Panc1 (cell line): Measurements from ENCODE around the gene SLC9A1. TPM values are rescaled to one million over a fixed set of nuclear protein-coding genes. Genes with fewer than 3 reads are reported as not detected.

Experiments
- ATAC-seq: fragments of 200-7000 bp; cut with Tn5 transposase; 2 replicates; pipeline ENCODE4 v1.9.1; 2020; ENCODE audit warnings: mild to moderate bottlenecking, moderate library complexity
- BruUV-seq: library from RNA; stranded (reverse); fragments of 400-500 nt; replicated peaks from 2 replicates; lab custom pipeline; 2021; lab: Mats Ljungman, UMichigan
- CTCF ChIA-PET: fragments of 300-600 bp; sonication (Branson Sonifier 250); formaldehyde crosslinking; loops from one replicate; lab custom pipeline; 2022; ENCODE audit warnings: antibody characterized with exemption; lab: Charles Lee
- POLR2A ChIA-PET: fragments of 300-600 bp; sonication (Branson Sonifier 250); formaldehyde crosslinking; loops from one replicate; lab custom pipeline; 2022; ENCODE audit warnings: antibody characterized with exemption; lab: Charles Lee
- DNase-seq: peaks from one replicate; pipeline ENCODE4 v3.0.0-alpha.2; 2010; ENCODE audit warnings: low read depth, low spot score
- H3K27ac ChIP-seq: 2 replicates; pipeline ENCODE4 v1.5.1; 2011; ENCODE audit warnings: mild to moderate bottlenecking, low read length, inconsistent platforms
- H3K27me3 ChIP-seq: fragments of 200-500 bp; sonication (Bioruptor generic); 2 replicates; pipeline ENCODE4 v1.6.0; 2014; ENCODE audit warnings: low read length, inconsistent platforms; ENCODE audit not compliant: control insufficient read depth, insufficient read depth
- H3K36me3 ChIP-seq: fragments of 200-500 bp; sonication (Bioruptor generic); 2 replicates; pipeline ENCODE4 v1.5.1; 2014; ENCODE audit warnings: inconsistent platforms, mild to moderate bottlenecking, low read length, moderate library complexity; ENCODE audit not compliant: control insufficient read depth, insufficient read depth
- H3K4me1 ChIP-seq: 2 replicates; pipeline ENCODE4 v1.5.1; 2011; ENCODE audit warnings: inconsistent platforms, mild to moderate bottlenecking, low read length, moderate library complexity; ENCODE audit not compliant: control insufficient read depth, insufficient read depth
- H3K4me3 ChIP-seq, 2 experiments: 2 replicates each; pipeline ENCODE4 v1.5.1; 2011 to 2012; ENCODE audit warnings: low read depth in 2 of 2, low read length in 2 of 2, mild to moderate bottlenecking in 2 of 2, inconsistent platforms in 1 of 2, moderate library complexity in 1 of 2
- H3K9me3 ChIP-seq: fragments of 200-500 bp; sonication (Bioruptor generic); 2 replicates; pipeline ENCODE4 v1.5.1; 2014; ENCODE audit warnings: low read depth, mild to moderate bottlenecking, inconsistent platforms, low read length, moderate library complexity; ENCODE audit not compliant: control insufficient read depth, insufficient read depth
- POLR2AphosphoS5 ChIP-seq: IDR thresholded peaks from 2 replicates; pipeline ENCODE4 v1.6.1; 2012; ENCODE audit warnings: mild to moderate bottlenecking, low read depth, low read length, moderate library complexity
- SIN3A ChIP-seq: IDR thresholded peaks from 2 replicates; pipeline ENCODE4 v1.6.1; 2012; ENCODE audit warnings: low read depth, mild to moderate bottlenecking, low read length, moderate library complexity, borderline replicate concordance; ENCODE audit not compliant: insufficient read depth
- TCF7L2 ChIP-seq: IDR thresholded peaks from 2 replicates; pipeline ENCODE4 v1.6.1; 2011; ENCODE audit warnings: mild to moderate bottlenecking, low read depth, low read length, inconsistent platforms
- in situ Hi-C: cut with HindIII; loops from 2 replicates; pipeline ENCODE4 v1.10.0; 2016; ENCODE audit warnings: low sequenced_read_pairs, low pct_unique_long_range_greater_than_20kb
- intact Hi-C: fragments of 100-400 bp; cut with micrococcal nuclease; formaldehyde crosslinking; loops from one replicate; pipeline ENCODE4 v1.10.0; 2022; ENCODE audit not compliant: unreplicated experiment
- total RNA-seq: library from RNA; stranded (reverse); gene quantifications from one replicate; pipeline ENCODE4 v1.2.1, GENCODE V29; 2021; ENCODE audit not compliant: unreplicated experiment
- TF ChIP-seq, protein P1 (sequence below), 2 experiments: IDR thresholded peaks; 2 replicates each; pipeline ENCODE4 v1.6.1; 2011 to 2012; ENCODE audit warnings: low read depth in 2 of 2, control low read depth in 1 of 2, low read length in 1 of 2, mild to moderate bottlenecking in 1 of 2, moderate library complexity in 1 of 2; ENCODE audit not compliant: insufficient read depth in 1 of 2
- TF ChIP-seq, protein P2 (sequence below): fragments of 450-650 bp; IDR thresholded peaks from 2 replicates; pipeline ENCODE4 v1.5.1; 2017; ENCODE audit warnings: mild to moderate bottlenecking

SLC9A1 gene
- total RNA-seq, 1 experiment from 2014 or later, result 31.3 TPM

- H3K36me3 ChIP-seq, result no peaks in the 10 kb centered on the region
- BruUV-seq, result no TSS peak
- no peaks in the 10 kb centered on the region for H3K4me1 ChIP-seq
- ChIA-PET CTCF (interaction anchor here (0.6 kb wide), 2 partner anchors 43 to 120 kb away, joined by 3 to 9 read pairs; no protein-coding TSS in a partner anchor), POLR2A (no interaction called here)
- intact Hi-C loops, result no loop called here
- TF ChIP-seq, protein P1, sequence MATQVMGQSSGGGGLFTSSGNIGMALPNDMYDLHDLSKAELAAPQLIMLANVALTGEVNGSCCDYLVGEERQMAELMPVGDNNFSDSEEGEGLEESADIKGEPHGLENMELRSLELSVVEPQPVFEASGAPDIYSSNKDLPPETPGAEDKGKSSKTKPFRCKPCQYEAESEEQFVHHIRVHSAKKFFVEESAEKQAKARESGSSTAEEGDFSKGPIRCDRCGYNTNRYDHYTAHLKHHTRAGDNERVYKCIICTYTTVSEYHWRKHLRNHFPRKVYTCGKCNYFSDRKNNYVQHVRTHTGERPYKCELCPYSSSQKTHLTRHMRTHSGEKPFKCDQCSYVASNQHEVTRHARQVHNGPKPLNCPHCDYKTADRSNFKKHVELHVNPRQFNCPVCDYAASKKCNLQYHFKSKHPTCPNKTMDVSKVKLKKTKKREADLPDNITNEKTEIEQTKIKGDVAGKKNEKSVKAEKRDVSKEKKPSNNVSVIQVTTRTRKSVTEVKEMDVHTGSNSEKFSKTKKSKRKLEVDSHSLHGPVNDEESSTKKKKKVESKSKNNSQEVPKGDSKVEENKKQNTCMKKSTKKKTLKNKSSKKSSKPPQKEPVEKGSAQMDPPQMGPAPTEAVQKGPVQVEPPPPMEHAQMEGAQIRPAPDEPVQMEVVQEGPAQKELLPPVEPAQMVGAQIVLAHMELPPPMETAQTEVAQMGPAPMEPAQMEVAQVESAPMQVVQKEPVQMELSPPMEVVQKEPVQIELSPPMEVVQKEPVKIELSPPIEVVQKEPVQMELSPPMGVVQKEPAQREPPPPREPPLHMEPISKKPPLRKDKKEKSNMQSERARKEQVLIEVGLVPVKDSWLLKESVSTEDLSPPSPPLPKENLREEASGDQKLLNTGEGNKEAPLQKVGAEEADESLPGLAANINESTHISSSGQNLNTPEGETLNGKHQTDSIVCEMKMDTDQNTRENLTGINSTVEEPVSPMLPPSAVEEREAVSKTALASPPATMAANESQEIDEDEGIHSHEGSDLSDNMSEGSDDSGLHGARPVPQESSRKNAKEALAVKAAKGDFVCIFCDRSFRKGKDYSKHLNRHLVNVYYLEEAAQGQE (IDR thresholded peaks at IDR 0.05; ENCODE audit: insufficient read depth in 1 of 2, low read depth in 2 of 2, low read length in 1 of 2), result no peak
- TF ChIP-seq SIN3A (no peak), POLR2AphosphoS5 (no peak), TCF7L2 (no peak)
- TF ChIP-seq, protein P2, sequence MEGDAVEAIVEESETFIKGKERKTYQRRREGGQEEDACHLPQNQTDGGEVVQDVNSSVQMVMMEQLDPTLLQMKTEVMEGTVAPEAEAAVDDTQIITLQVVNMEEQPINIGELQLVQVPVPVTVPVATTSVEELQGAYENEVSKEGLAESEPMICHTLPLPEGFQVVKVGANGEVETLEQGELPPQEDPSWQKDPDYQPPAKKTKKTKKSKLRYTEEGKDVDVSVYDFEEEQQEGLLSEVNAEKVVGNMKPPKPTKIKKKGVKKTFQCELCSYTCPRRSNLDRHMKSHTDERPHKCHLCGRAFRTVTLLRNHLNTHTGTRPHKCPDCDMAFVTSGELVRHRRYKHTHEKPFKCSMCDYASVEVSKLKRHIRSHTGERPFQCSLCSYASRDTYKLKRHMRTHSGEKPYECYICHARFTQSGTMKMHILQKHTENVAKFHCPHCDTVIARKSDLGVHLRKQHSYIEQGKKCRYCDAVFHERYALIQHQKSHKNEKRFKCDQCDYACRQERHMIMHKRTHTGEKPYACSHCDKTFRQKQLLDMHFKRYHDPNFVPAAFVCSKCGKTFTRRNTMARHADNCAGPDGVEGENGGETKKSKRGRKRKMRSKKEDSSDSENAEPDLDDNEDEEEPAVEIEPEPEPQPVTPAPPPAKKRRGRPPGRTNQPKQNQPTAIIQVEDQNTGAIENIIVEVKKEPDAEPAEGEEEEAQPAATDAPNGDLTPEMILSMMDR, result no peak
- no peak overlapping the region for H3K27ac ChIP-seq
- H3K27me3 ChIP-seq, result no peaks in the 10 kb centered on the region
- DNase-seq (no peak), ATAC-seq (no peak; the same call in 1 of the 2 replicates)
- H3K4me3 ChIP-seq, result no peak overlapping the region
- no peaks in the 10 kb centered on the region for H3K9me3 ChIP-seq
- in situ Hi-C loops, result no loop called here
Observed at GRCh38 chr1:27087371-27088220, 67.3 kb downstream of the SLC9A1 start.

DNA sequence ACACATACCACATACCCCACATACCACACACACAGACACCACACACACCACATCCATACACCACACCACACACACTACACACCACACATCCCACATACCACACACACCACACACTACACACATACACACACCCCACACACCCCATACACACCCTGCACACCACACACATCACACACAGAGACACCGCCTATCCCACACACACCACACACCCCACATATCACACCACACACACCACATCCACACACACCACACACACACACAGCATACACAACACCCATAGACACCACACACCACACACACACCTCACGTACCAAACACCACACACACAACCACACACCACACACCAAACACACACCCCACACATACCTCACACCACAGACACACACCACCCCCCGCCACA, 68.3 kb downstream of the SLC9A1 start:
- intact Hi-C loops, result no loop called here
- ChIA-PET POLR2A (no interaction called here), CTCF (interaction anchor here (0.6 kb wide), 1 partner anchor 119 kb away, joined by 9 read pairs; no protein-coding TSS in a partner anchor)
- Histone ChIP-seq H3K4me3 (no peak overlapping the region), H3K36me3 (no peaks in the 10 kb centered on the region), H3K4me1 (no peaks in the 10 kb centered on the region), H3K27ac (no peak overlapping the region), H3K27me3 (no peaks in the 10 kb centered on the region), H3K9me3 (no peaks in the 10 kb centered on the region)
- TF ChIP-seq POLR2AphosphoS5 (no peak), TCF7L2 (no peak), SIN3A (no peak)
- TF ChIP-seq, protein P2, result no peak
- TF ChIP-seq, protein P1 (IDR thresholded peaks at IDR 0.05; ENCODE audit: insufficient read depth in 1 of 2, low read depth in 2 of 2, low read length in 1 of 2), result no peak
- DNase-seq (no peak), ATAC-seq (no peak)
- in situ Hi-C loops, result no loop called here
- no TSS peak for BruUV-seq
